ENCODE data around the gene FAR1.

The FAR1 gene

DNA sequence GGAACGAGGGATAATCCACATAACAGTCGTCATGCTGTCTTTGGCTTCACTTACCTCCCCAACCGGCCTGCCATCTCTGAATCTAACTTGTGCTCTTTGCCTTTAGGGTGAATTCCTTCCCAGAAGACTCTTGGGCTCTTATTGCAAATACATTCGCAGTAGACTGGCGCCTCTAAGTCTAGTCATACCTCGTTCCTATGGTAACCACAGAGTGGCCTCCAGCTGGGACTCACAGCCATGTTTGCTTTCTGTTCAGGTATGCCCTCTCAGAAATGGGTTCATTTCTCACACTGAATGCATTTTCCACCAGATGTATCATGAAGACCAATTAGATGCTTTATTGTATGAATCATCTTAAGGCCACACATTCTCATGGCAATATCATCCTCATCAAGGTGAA lies 112.7 kb downstream of the FAR1 start:
- no peak overlapping the region for H3K4me3 ChIP-seq (ENCODE audit: control insufficient read depth in 1 of 7, extremely low read depth in 1 of 7, insufficient read depth in 4 of 7, low read depth in 2 of 7, low read length in 6 of 7)
- no peaks in the 10 kb centered on the region for H3K9me3 ChIP-seq (ENCODE audit: control extremely low read depth in 1 of 5, control insufficient read depth in 4 of 5, insufficient read depth in 2 of 5, low read depth in 1 of 5, low read length in 4 of 5)
- ChIA-PET POLR2A (no interaction called here), CTCF (interaction anchor here (0.7 kb wide), 1 partner anchor 16 kb away, joined by 3 read pairs; no protein-coding TSS in a partner anchor)
- H3K4me1 ChIP-seq (ENCODE audit: control extremely low read depth in 1 of 4, control insufficient read depth in 4 of 4, insufficient read depth in 4 of 4, low read length in 3 of 4): no peaks in the 10 kb centered on the region
- no peak for DNase-seq
- WGBS (ENCODE audit: insufficient coverage): 94% methylated on average over 6 of the region's 6 CpGs
- H3K36me3 ChIP-seq (ENCODE audit: control insufficient read depth in 4 of 4, insufficient read depth in 4 of 4, low read length in 3 of 4): no peaks in the 10 kb centered on the region
- H3K27me3 ChIP-seq (replicated peaks in 2 of 5; ENCODE audit: control insufficient read depth in 4 of 5, insufficient read depth in 5 of 5, low read length in 4 of 5): peaks cover 0 to 15% (median 2%) of the 10 kb centered on the region in 5 experiments
- no peak overlapping the region for H3K27ac ChIP-seq (ENCODE audit: insufficient read depth in 1 of 2, low read depth in 1 of 2, low read length in 2 of 2, poor library complexity in 1 of 2, severe bottlenecking in 2 of 2)

Measured in common myeloid progenitor, CD34-positive (primary cell).